ENCODE data around the gene KLHDC7A.

- TF ChIP-seq CTCF (conservative IDR thresholded peaks at IDR 0.05; ENCODE audit: low read depth, low read length) = no peak
- TF ChIP-seq EZH2 (IDR thresholded peaks at IDR 0.05; ENCODE audit: low read length, unreplicated experiment) = no peak
- TF ChIP-seq EZH2phosphoT487 (IDR thresholded peaks at IDR 0.05; ENCODE audit: borderline replicate concordance, low read length) = no peak
These were observed 31.1 kb downstream of the KLHDC7A start for GRCh38 chr1:18511874-18512150.

Data from PC-3 (cell line).